Measurements from ENCODE around the gene TTC5.

- no peak for TF ChIP-seq CTCF (IDR thresholded peaks at IDR 0.05)
- no peak for TF ChIP-seq POLR2A (IDR thresholded peaks at IDR 0.05)
- TF ChIP-seq POLR2AphosphoS5 (IDR thresholded peaks at IDR 0.05): no peak
- no peak for TF ChIP-seq EP300 (IDR thresholded peaks at IDR 0.05)
These were observed 41.0 kb upstream of the TTC5 start for GRCh38 chr14:20346713-20347112.
